ENCODE measurements around the gene ORC2. TPM values are rescaled to one million over a fixed set of nuclear protein-coding genes. Genes with fewer than 3 reads are reported as not detected.

Gene ORC2
- total RNA-seq (10 to 100 TPM; 47.9 to 51.9 TPM), polyA plus RNA-seq (8.5 TPM)

DNA sequence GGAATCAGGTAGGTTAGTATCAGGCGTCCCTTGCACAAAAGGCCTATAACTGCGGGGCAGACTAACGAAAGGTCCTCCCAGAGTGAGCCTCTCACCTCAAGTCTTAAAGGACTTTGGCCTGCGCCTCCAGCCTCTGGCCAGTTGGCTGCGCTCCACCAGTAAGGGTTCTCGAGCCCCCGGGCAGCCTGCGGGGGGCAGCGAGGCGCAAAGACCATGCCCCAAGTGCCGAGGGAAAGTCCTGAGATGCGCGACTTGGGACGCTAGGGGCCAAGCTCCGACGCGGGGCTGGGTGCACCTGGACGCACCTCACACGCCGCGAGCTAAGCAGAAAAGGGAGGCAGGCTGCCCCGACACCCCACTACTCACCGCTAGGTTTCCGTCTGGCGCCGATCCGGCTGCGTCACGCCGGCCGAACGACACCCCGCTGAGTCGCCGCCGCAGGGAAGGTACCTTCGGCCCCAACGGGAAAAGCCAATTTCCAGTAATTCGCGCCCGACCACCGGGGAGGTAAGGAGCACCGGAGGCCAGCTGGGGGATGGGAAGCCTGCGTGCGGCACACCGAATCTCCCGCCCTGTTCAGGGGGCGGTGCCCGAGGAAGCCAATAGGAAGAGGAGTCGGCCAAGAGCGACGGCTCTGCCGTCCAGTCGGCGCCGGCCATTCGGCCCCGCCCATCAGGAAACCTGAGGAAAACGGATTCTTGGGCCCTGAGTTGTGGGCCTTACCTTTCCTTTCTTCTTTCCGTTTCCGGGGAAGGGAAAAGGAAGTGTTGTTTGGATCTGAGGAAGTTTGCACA, at the start of gene ORC2:
Gene ORC2, minus strand, starts transcription at position 537 of the 794 bp plus-strand sequence. CDS start 5,537 bp downstream, outside the sequence.
- Histone ChIP-seq H3K9me3 (ENCODE audit: low read length) (no peaks in the 10 kb centered on the region), H3K4me1 (ENCODE audit: insufficient read depth, low read length) (peaks cover 32% of the 10 kb centered on the region), H3K36me3 (ENCODE audit: insufficient read depth, low read length) (no peaks in the 10 kb centered on the region), H3K4me3 (ENCODE audit: low read length) (peak within 1 kb of the TSS; percentile 93), H3K27me3 (ENCODE audit: insufficient read depth, low read length, poor library complexity, severe bottlenecking) (no peaks in the 10 kb centered on the region), H3K27ac (ENCODE audit: low read depth, low read length) (peak within 1 kb of the TSS; percentile 74)
- no peaks in the 10 kb centered on the region for H3K9me3 Mint-ChIP-seq
- peak; percentile 89 to 96 (median 93) for DNase-seq
- H3K4me3 Mint-ChIP-seq: peak within 1 kb of the TSS; percentile 97 to 99 (median 97)
- H3K36me3 Mint-ChIP-seq: peaks cover 0 to 25% (median 2%) of the 10 kb centered on the region in 3 donors
- POLR2A ChIA-PET: interaction anchor here (0.5 to 2.3 kb wide), 14 partner anchors 28 to 299 kb away, joined by 3 to 17 read pairs (median 5); partner anchors contain the start of genes CFLAR and CLK1
- peaks cover 59 to 73% (median 70%) of the 10 kb centered on the region in 3 donors for H3K4me1 Mint-ChIP-seq
- peak within 1 kb of the TSS; percentile 98 to 100 (median 98) for H3K27ac Mint-ChIP-seq
- H3K27me3 Mint-ChIP-seq: peaks cover 0 to 2% of the 10 kb centered on the region in 2 donors
- CTCF ChIA-PET: interaction anchor here (0.5 to 2.9 kb wide), 31 partner anchors 8 to 269 kb away, joined by 3 to 31 read pairs (median 4); partner anchors contain the start of genes CASP10, CFLAR, HYCC2 and NDUFB3

DNA sequence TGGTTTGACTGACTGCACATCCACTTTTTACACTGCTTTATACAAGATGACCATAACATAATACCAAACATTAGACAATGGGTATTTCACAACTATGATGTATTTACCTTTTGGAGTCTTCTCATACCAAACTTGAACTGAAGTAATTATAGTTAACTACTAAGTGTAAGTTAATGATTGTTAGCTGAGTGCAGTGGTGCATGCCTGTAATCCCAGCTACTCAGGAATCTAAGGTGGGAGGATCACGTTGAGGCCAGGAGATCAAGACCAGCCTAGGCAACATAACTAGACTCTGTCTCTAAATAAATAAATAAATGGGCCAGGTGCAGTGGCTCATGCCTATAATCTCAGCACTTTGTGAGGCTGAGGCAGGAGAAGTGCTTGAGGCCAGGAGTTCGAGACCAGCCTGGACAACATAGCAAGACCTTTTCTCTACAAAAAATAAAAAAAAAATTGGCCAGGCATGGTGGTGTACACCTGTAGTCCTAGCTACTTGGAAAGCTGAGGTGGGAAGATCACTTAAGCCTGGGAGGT, 44.9 kb upstream of the ORC2 start:
- Histone ChIP-seq H3K36me3 (ENCODE audit: insufficient read depth, low read length) (peaks cover 36% of the 10 kb centered on the region), H3K4me1 (ENCODE audit: insufficient read depth, low read length) (no peaks in the 10 kb centered on the region), H3K27ac (ENCODE audit: low read depth, low read length) (no peak overlapping the region), H3K9me3 (ENCODE audit: low read length) (no peaks in the 10 kb centered on the region), H3K4me3 (ENCODE audit: low read length) (no peak overlapping the region), H3K27me3 (ENCODE audit: insufficient read depth, low read length, poor library complexity, severe bottlenecking) (no peaks in the 10 kb centered on the region)
- Mint-ChIP-seq H3K27me3 (no peaks in the 10 kb centered on the region), H3K4me1 (no peaks in the 10 kb centered on the region), H3K27ac (peak overlapping the region in 2 of 8 donors; percentile 14 to 35), H3K36me3 (peaks cover 0 to 53% (median 14%) of the 10 kb centered on the region in 3 donors), H3K4me3 (no peak overlapping the region), H3K9me3 (no peaks in the 10 kb centered on the region)
- ChIA-PET POLR2A (no interaction called here), CTCF (no interaction called here)
- DNase-seq: no peak

DNA sequence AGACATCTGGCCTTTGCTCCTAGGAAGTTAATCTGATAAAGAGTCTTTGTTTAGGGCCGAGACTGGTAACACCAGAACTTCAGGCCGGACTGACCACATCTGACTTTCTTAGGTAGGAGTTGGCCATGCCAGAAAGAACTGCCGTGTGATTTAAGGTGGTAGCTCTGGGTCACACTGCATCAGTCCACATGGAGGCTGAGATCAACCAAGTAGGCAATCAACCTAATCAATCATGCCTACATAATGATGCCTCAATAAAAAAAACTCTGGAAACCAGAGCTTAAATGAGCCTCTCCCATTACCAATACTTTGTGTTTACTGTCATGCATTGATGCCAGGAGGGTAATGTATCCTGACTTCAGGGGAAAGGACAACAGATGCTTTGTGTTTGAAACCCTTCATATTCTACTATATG, 44.1 kb upstream of the ORC2 start:
- no peaks in the 10 kb centered on the region for H3K27me3 Mint-ChIP-seq
- H3K27ac Mint-ChIP-seq: no peak overlapping the region
- H3K4me3 Mint-ChIP-seq: no peak overlapping the region
- H3K9me3 Mint-ChIP-seq: no peaks in the 10 kb centered on the region
- ChIA-PET POLR2A (no interaction called here), CTCF (no interaction called here)
- H3K27ac ChIP-seq (ENCODE audit: low read depth, low read length): no peak overlapping the region
- no peaks in the 10 kb centered on the region for H3K4me1 ChIP-seq (ENCODE audit: insufficient read depth, low read length)
- no peak overlapping the region for H3K4me3 ChIP-seq (ENCODE audit: low read length)
- no peak for DNase-seq
- H3K4me1 Mint-ChIP-seq: no peaks in the 10 kb centered on the region
- H3K27me3 ChIP-seq (ENCODE audit: insufficient read depth, low read length, poor library complexity, severe bottlenecking): no peaks in the 10 kb centered on the region
- H3K36me3 Mint-ChIP-seq: peaks cover 0 to 55% (median 14%) of the 10 kb centered on the region in 3 donors
- H3K9me3 ChIP-seq (ENCODE audit: low read length): no peaks in the 10 kb centered on the region
- peaks cover 36% of the 10 kb centered on the region for H3K36me3 ChIP-seq (ENCODE audit: insufficient read depth, low read length)

DNA sequence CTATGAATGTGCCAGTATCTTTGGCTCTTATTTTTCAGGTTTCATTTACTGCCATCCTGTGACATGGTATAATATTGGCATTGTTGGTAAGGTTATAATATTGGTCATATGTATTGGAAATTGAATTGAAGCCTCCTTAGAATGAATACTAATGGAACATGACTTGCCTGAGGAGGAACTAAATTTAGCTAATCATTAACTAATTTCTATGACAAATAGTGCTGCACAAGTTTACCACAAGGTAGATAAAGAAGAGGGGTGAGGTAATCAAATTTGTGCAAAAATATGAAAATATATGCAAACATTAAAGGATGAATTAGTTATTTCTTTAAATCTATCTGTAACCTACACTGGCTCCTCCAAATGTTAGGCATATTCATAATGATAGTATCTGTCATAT, 43.2 kb upstream of the ORC2 start:
- no peak for DNase-seq
- peak overlapping the region in 1 of 8 donors; percentile 50 for H3K27ac Mint-ChIP-seq
- CTCF ChIA-PET: interaction anchor here (1.1 kb wide), 1 partner anchor 152 kb away, joined by 4 read pairs; no protein-coding TSS in a partner anchor
- peaks cover 0 to 60% (median 14%) of the 10 kb centered on the region in 3 donors for H3K36me3 Mint-ChIP-seq
- no peaks in the 10 kb centered on the region for H3K4me1 Mint-ChIP-seq
- Histone ChIP-seq H3K36me3 (ENCODE audit: insufficient read depth, low read length) (peaks cover 36% of the 10 kb centered on the region), H3K27me3 (ENCODE audit: insufficient read depth, low read length, poor library complexity, severe bottlenecking) (no peaks in the 10 kb centered on the region), H3K9me3 (ENCODE audit: low read length) (no peaks in the 10 kb centered on the region), H3K4me3 (ENCODE audit: low read length) (no peak overlapping the region), H3K4me1 (ENCODE audit: insufficient read depth, low read length) (no peaks in the 10 kb centered on the region), H3K27ac (ENCODE audit: low read depth, low read length) (no peak overlapping the region)
- no peaks in the 10 kb centered on the region for H3K9me3 Mint-ChIP-seq
- POLR2A ChIA-PET: no interaction called here
- H3K4me3 Mint-ChIP-seq: no peak overlapping the region
- H3K27me3 Mint-ChIP-seq: no peaks in the 10 kb centered on the region

DNA sequence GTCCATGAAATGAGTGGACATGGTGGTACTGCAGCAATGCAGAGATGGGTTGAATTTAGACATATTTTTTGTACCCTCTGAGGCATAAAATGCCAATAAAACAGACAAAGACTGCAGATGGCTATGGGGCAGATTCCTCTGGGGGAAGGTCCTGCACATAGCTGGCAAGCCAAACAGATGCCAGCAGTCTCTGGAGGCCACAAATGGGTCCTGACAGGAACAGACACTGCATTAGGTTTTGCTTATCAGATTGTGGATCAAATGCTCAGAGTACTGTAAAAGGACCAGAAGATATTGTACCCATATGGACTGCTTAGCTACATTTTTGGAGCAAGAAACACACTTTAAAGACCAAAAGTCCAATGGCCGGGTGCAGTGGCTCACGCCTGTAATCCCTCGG, 40.9 kb upstream of the ORC2 start:
- no peak overlapping the region for H3K4me3 Mint-ChIP-seq
- no peak for DNase-seq
- ChIA-PET CTCF (no interaction called here), POLR2A (no interaction called here)
- H3K4me1 Mint-ChIP-seq: no peaks in the 10 kb centered on the region
- Histone ChIP-seq H3K27ac (ENCODE audit: low read depth, low read length) (no peak overlapping the region), H3K27me3 (ENCODE audit: insufficient read depth, low read length, poor library complexity, severe bottlenecking) (no peaks in the 10 kb centered on the region), H3K4me3 (ENCODE audit: low read length) (no peak overlapping the region), H3K9me3 (ENCODE audit: low read length) (no peaks in the 10 kb centered on the region), H3K4me1 (ENCODE audit: insufficient read depth, low read length) (no peaks in the 10 kb centered on the region), H3K36me3 (ENCODE audit: insufficient read depth, low read length) (peaks cover 36% of the 10 kb centered on the region)
- H3K27ac Mint-ChIP-seq: no peak overlapping the region
- H3K36me3 Mint-ChIP-seq: peaks cover 0 to 66% (median 14%) of the 10 kb centered on the region in 3 donors
- no peaks in the 10 kb centered on the region for H3K9me3 Mint-ChIP-seq
- H3K27me3 Mint-ChIP-seq: no peaks in the 10 kb centered on the region

DNA sequence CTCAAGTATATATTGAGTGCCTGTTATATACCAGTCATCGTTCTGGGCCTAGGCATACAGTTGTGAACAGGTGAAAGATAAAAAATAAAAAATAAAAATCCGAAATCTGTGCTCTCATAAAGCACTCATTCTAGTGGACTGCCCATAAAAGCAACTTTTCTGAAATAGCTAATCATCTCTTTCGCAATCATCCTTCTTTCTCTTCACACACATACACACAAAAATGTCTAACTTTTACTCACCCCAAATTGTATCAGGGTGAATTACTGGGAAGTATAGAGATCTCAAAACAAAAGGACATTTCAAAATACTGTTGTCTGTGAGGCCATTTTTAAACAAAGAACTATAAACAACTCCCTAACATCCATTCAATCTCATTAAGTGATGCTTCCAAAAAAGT, 29.6 kb upstream of the ORC2 start:
- ChIA-PET CTCF (no interaction called here), POLR2A (no interaction called here)
- Mint-ChIP-seq H3K4me3 (no peak overlapping the region), H3K27ac (peak overlapping the region in 2 of 8 donors; percentile 13 to 82), H3K36me3 (peaks cover 0 to 71% (median 14%) of the 10 kb centered on the region in 3 donors), H3K4me1 (no peaks in the 10 kb centered on the region), H3K27me3 (no peaks in the 10 kb centered on the region), H3K9me3 (no peaks in the 10 kb centered on the region)
- H3K27me3 ChIP-seq (ENCODE audit: insufficient read depth, low read length, poor library complexity, severe bottlenecking): no peaks in the 10 kb centered on the region
- H3K9me3 ChIP-seq (ENCODE audit: low read length): no peaks in the 10 kb centered on the region
- H3K4me3 ChIP-seq (ENCODE audit: low read length): no peak overlapping the region
- H3K4me1 ChIP-seq (ENCODE audit: insufficient read depth, low read length): no peaks in the 10 kb centered on the region
- H3K27ac ChIP-seq (ENCODE audit: low read depth, low read length): no peak overlapping the region
- DNase-seq: no peak
- H3K36me3 ChIP-seq (ENCODE audit: insufficient read depth, low read length): peaks cover 12% of the 10 kb centered on the region

DNA sequence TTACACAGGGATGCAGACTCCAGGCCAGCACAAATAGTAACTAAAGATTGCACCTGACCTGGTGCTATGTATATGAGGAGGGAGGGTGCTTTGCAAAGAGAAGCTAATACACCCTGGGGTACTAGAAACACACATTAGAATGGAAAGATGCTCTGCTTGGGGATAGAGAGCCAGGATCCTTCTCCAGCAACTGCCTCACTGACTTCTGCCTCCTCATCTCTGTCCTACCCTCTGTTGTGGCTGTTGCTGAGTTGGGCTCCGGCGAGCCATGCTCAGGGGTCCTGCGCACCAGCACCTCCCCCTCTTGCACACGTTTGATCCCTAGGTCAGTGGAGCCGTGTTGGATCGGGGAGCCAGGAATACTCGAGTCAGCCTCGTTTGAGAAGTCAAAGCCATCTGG, 23.7 kb upstream of the ORC2 start:
- H3K27ac Mint-ChIP-seq: peak overlapping the region in 4 of 8 donors; percentile 16 to 92 (median 40)
- peaks cover 13% of the 10 kb centered on the region for H3K36me3 ChIP-seq (ENCODE audit: insufficient read depth, low read length)
- no peaks in the 10 kb centered on the region for H3K4me1 Mint-ChIP-seq
- no peaks in the 10 kb centered on the region for H3K27me3 Mint-ChIP-seq
- H3K9me3 ChIP-seq (ENCODE audit: low read length): no peaks in the 10 kb centered on the region
- no peaks in the 10 kb centered on the region for H3K27me3 ChIP-seq (ENCODE audit: insufficient read depth, low read length, poor library complexity, severe bottlenecking)
- H3K4me1 ChIP-seq (ENCODE audit: insufficient read depth, low read length): no peaks in the 10 kb centered on the region
- no peak overlapping the region for H3K4me3 Mint-ChIP-seq
- CTCF ChIA-PET: no interaction called here
- no peak overlapping the region for H3K4me3 ChIP-seq (ENCODE audit: low read length)
- no peaks in the 10 kb centered on the region for H3K9me3 Mint-ChIP-seq
- no peak overlapping the region for H3K27ac ChIP-seq (ENCODE audit: low read depth, low read length)
- no peak for DNase-seq
- peaks cover 7 to 66% (median 14%) of the 10 kb centered on the region in 3 donors for H3K36me3 Mint-ChIP-seq
- POLR2A ChIA-PET: no interaction called here

DNA sequence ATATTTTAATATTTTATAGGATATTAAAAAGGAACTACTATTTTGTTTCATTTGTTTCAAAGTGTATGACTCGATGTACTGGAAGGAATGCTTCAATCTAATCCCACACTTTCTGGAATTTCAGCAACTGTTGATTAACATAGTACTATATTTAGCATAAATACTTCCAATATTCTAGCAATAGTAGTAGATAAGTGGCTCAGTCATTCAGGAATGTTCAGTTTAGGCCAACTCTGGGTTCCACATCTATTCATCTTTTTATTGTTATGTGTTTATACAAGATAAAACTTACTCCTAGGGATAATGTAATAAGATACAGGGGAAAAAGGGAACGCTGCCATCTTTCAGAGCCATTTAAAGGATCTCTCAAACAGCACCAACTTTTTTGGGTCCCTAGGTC, 22.3 kb upstream of the ORC2 start:
- ChIA-PET POLR2A (no interaction called here), CTCF (no interaction called here)
- Mint-ChIP-seq H3K4me3 (no peak overlapping the region), H3K9me3 (no peaks in the 10 kb centered on the region), H3K27ac (no peak overlapping the region), H3K36me3 (peaks cover 7 to 68% (median 22%) of the 10 kb centered on the region in 3 donors), H3K27me3 (no peaks in the 10 kb centered on the region), H3K4me1 (no peaks in the 10 kb centered on the region)
- H3K4me1 ChIP-seq (ENCODE audit: insufficient read depth, low read length): no peaks in the 10 kb centered on the region
- H3K9me3 ChIP-seq (ENCODE audit: low read length): no peaks in the 10 kb centered on the region
- no peak for DNase-seq
- H3K4me3 ChIP-seq (ENCODE audit: low read length): no peak overlapping the region
- no peak overlapping the region for H3K27ac ChIP-seq (ENCODE audit: low read depth, low read length)
- H3K36me3 ChIP-seq (ENCODE audit: insufficient read depth, low read length): peaks cover 18% of the 10 kb centered on the region
- no peaks in the 10 kb centered on the region for H3K27me3 ChIP-seq (ENCODE audit: insufficient read depth, low read length, poor library complexity, severe bottlenecking)
